ENCODE measurements around the gene CAPN13. TPM values are rescaled to one million over a fixed set of nuclear protein-coding genes. Genes with fewer than 3 reads are reported as not detected.

The CAPN13 gene
- total RNA-seq, 1 experiment from 2014 or later, result not detected

- Mint-ChIP-seq H3K4me1 (ENCODE audit: insufficient read depth, unreplicated experiment) (peaks cover 9% of the 10 kb centered on the region), H3K27ac (ENCODE audit: low read depth, unreplicated experiment) (no peak overlapping the region), H3K4me3 (ENCODE audit: unreplicated experiment) (no peak overlapping the region), H3K36me3 (ENCODE audit: insufficient read depth, unreplicated experiment) (no peaks in the 10 kb centered on the region), H3K9me3 (ENCODE audit: unreplicated experiment) (no peaks in the 10 kb centered on the region), H3K27me3 (ENCODE audit: insufficient read depth, unreplicated experiment) (no peaks in the 10 kb centered on the region)
- intact Hi-C loops (cut with micrococcal nuclease), result loop anchor here (1.0 to 10.0 kb wide), 3 partner anchors 503 to 813 kb away; no protein-coding TSS in a partner anchor
- BruUV-seq (replicated peaks), result no TSS peak
- TF ChIP-seq, protein P1, sequence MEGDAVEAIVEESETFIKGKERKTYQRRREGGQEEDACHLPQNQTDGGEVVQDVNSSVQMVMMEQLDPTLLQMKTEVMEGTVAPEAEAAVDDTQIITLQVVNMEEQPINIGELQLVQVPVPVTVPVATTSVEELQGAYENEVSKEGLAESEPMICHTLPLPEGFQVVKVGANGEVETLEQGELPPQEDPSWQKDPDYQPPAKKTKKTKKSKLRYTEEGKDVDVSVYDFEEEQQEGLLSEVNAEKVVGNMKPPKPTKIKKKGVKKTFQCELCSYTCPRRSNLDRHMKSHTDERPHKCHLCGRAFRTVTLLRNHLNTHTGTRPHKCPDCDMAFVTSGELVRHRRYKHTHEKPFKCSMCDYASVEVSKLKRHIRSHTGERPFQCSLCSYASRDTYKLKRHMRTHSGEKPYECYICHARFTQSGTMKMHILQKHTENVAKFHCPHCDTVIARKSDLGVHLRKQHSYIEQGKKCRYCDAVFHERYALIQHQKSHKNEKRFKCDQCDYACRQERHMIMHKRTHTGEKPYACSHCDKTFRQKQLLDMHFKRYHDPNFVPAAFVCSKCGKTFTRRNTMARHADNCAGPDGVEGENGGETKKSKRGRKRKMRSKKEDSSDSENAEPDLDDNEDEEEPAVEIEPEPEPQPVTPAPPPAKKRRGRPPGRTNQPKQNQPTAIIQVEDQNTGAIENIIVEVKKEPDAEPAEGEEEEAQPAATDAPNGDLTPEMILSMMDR (IDR thresholded peaks at IDR 0.05; ENCODE audit: unreplicated experiment), result peak; percentile 100
- POLR2A ChIA-PET, result interaction anchor here (0.7 to 2.5 kb wide), 3 partner anchors 458 to 547 kb away, joined by 4 to 8 read pairs (median 4); no protein-coding TSS in a partner anchor
- DNase-seq (ENCODE audit: unreplicated experiment), result peak; percentile 91
- CTCF ChIA-PET, result interaction anchor here (0.6 to 13.8 kb wide), 90 partner anchors 9 to 1423 kb away, joined by 3 to 471 read pairs (median 4); partner anchors contain the start of gene LCLAT1
Measured at GRCh38 chr2:30711646-30712085, 95.6 kb downstream of the CAPN13 start.

DNA sequence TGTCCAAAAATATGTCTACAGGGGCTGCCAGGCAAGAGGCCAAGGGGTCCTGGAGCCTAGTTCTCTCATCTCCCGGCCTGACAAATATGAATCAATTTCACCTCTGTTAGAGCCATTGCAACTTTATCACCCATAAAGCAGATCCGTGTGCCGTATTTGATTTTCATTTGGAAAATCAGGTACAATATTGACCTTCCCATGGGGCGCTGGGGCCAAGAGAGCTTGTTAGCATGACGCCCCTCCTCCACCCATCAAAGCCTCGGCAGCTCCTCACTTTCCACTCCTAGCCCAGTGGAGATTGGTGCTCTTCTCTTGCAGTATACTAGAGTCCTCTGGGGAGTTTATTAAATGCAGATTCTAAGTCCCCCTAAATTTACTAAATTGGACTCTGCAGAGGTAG, 96.8 kb downstream of the CAPN13 start:
- Mint-ChIP-seq H3K27ac (ENCODE audit: low read depth, unreplicated experiment) (no peak overlapping the region), H3K36me3 (ENCODE audit: insufficient read depth, unreplicated experiment) (no peaks in the 10 kb centered on the region), H3K27me3 (ENCODE audit: insufficient read depth, unreplicated experiment) (no peaks in the 10 kb centered on the region), H3K4me3 (ENCODE audit: unreplicated experiment) (no peak overlapping the region), H3K4me1 (ENCODE audit: insufficient read depth, unreplicated experiment) (peaks cover 9% of the 10 kb centered on the region), H3K9me3 (ENCODE audit: unreplicated experiment) (no peaks in the 10 kb centered on the region)
- ChIA-PET POLR2A (no interaction called here), CTCF (interaction anchor here (0.6 to 13.8 kb wide), 26 partner anchors 8 to 1659 kb away, joined by 3 to 471 read pairs (median 4); partner anchors contain the start of gene LCLAT1)
- TF ChIP-seq, protein P1 (IDR thresholded peaks at IDR 0.05; ENCODE audit: unreplicated experiment), result no peak
- no peak for DNase-seq (ENCODE audit: unreplicated experiment)
- no TSS peak for BruUV-seq (replicated peaks)
- intact Hi-C loops (cut with micrococcal nuclease), result loop anchor here (10.0 kb wide), 1 partner anchor 814 kb away; no protein-coding TSS in a partner anchor

DNA sequence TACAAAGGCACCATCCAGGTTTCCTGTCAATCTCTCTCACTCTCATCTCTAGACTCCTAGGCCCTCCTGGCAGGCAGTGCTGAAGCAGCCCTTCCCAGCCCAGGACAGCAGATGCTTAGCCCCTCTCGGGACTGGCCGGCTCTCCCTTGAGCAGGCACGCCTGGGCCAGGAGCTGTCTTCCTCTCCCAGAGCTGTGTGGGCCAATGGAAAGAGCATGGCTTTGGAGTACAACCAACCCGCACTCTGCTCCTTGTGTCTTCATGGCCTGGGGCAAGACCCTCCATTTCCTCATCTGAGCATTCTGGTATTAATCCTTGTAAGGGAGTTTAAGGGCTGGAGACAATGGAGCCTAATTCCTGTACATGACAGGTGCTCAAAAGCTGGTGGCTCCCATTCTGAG, 97.2 kb downstream of the CAPN13 start:
- POLR2A ChIA-PET, result no interaction called here
- no peak overlapping the region for H3K4me3 Mint-ChIP-seq (ENCODE audit: unreplicated experiment)
- BruUV-seq (replicated peaks), result no TSS peak

GRCh38 chr2:30709516-30709915, 97.7 kb downstream of the CAPN13 start:
- Mint-ChIP-seq H3K27ac (ENCODE audit: low read depth, unreplicated experiment) (no peak overlapping the region), H3K27me3 (ENCODE audit: insufficient read depth, unreplicated experiment) (no peaks in the 10 kb centered on the region), H3K36me3 (ENCODE audit: insufficient read depth, unreplicated experiment) (no peaks in the 10 kb centered on the region), H3K4me1 (ENCODE audit: insufficient read depth, unreplicated experiment) (peaks cover 9% of the 10 kb centered on the region), H3K4me3 (ENCODE audit: unreplicated experiment) (no peak overlapping the region), H3K9me3 (ENCODE audit: unreplicated experiment) (no peaks in the 10 kb centered on the region)
- TF ChIP-seq, protein P1 (IDR thresholded peaks at IDR 0.05; ENCODE audit: unreplicated experiment), result no peak
- DNase-seq (ENCODE audit: unreplicated experiment), result no peak
- BruUV-seq (replicated peaks), result no TSS peak
- ChIA-PET POLR2A (no interaction called here), CTCF (interaction anchor here (0.7 to 13.8 kb wide), 21 partner anchors 7 to 622 kb away, joined by 3 to 471 read pairs (median 4); no protein-coding TSS in a partner anchor)
- intact Hi-C loops (cut with micrococcal nuclease), result no loop called here

More for the DNA sequence above, 97.2 kb downstream of the CAPN13 start:
- H3K4me1 Mint-ChIP-seq (ENCODE audit: insufficient read depth, unreplicated experiment), result peaks cover 9% of the 10 kb centered on the region
- no peak for DNase-seq (ENCODE audit: unreplicated experiment)
- no peaks in the 10 kb centered on the region for H3K36me3 Mint-ChIP-seq (ENCODE audit: insufficient read depth, unreplicated experiment)
- no peaks in the 10 kb centered on the region for H3K9me3 Mint-ChIP-seq (ENCODE audit: unreplicated experiment)
- CTCF ChIA-PET, result interaction anchor here (0.6 to 13.8 kb wide), 23 partner anchors 7 to 1659 kb away, joined by 3 to 471 read pairs (median 5); no protein-coding TSS in a partner anchor
- no peak overlapping the region for H3K27ac Mint-ChIP-seq (ENCODE audit: low read depth, unreplicated experiment)
- H3K27me3 Mint-ChIP-seq (ENCODE audit: insufficient read depth, unreplicated experiment), result no peaks in the 10 kb centered on the region
- TF ChIP-seq, protein P1 (IDR thresholded peaks at IDR 0.05; ENCODE audit: unreplicated experiment), result no peak
- intact Hi-C loops (cut with micrococcal nuclease), result loop anchor here (10.0 kb wide), 1 partner anchor 815 kb away; no protein-coding TSS in a partner anchor
